H1 (cell line): ENCODE results near the gene SLC19A1. TPM values are rescaled to one million over a fixed set of nuclear protein-coding genes. Genes with fewer than 3 reads are reported as not detected.

Source experiments
- CEBPB ChIP-seq: IDR thresholded peaks from 2 replicates; pipeline ENCODE4 v1.6.1; 2012; ENCODE audit warnings: low read depth, low read length
- SIN3A ChIP-seq, 2 experiments: IDR thresholded peaks in 1 of 2; conservative IDR thresholded peaks in 1 of 2; 2 replicates each; pipeline ENCODE4 v1.6.1; 2011 to 2012; ENCODE audit warnings: low read length in 2 of 2, improper control_type of control experiment in 1 of 2, low read depth in 1 of 2, mild to moderate bottlenecking in 1 of 2
- TCF12 ChIP-seq: IDR thresholded peaks from 2 replicates; pipeline ENCODE4 v1.6.1; 2011; ENCODE audit warnings: low read depth, mild to moderate bottlenecking, low read length
- polyA plus RNA-seq, 7 experiments: library from polyadenylated mRNA; depleted of rRNA in 3 of 7; stranded (reverse) in 5 of 7; unstranded in 2 of 7; fragments of >200 nt in 5 of 7; fragments of 200-250 nt in 2 of 7; gene quantifications; 1 replicate in 5 of 7; 2 replicates in 1 of 7; 4 replicates in 1 of 7; pipeline versions ENCODE4 v1.2.1 to v1.2.3, GENCODE V29; 2011 to 2013; ENCODE audit warnings: missing spikeins in 2 of 7, mixed read lengths in 2 of 7
- total RNA-seq: library from RNA; stranded (reverse); fragmentation: NEBNext Ultra II Directional; extraction: Animal tissue kit (Norgen Biotek cat#: 25700); gene quantifications from 2 replicates; pipeline ENCODE4 v1.2.1, GENCODE V29; 2021
- TF ChIP-seq, protein P1 (sequence below), 3 experiments: IDR thresholded peaks; 1 replicate in 2 of 3; 2 replicates in 1 of 3; pipeline versions ENCODE4 v1.5.1 to v1.6.1; 2011; ENCODE audit warnings: low read length in 3 of 3, mild to moderate bottlenecking in 3 of 3, inconsistent platforms in 2 of 3, low read depth in 1 of 3, moderate library complexity in 1 of 3; ENCODE audit not compliant: insufficient read depth in 1 of 3; ENCODE audit errors: control extremely low read depth in 1 of 3

Gene SLC19A1
- total and polyA plus RNA-seq, 2 of the 8 experiments (the other 6 are each of a cell fraction or from before 2014, with no cell fraction given): 31.6 to 43.8 TPM

GRCh38 chr21:45532826-45533360 lies 9.3 kb downstream of the SLC19A1 start (continued):
- TF ChIP-seq, protein P1, sequence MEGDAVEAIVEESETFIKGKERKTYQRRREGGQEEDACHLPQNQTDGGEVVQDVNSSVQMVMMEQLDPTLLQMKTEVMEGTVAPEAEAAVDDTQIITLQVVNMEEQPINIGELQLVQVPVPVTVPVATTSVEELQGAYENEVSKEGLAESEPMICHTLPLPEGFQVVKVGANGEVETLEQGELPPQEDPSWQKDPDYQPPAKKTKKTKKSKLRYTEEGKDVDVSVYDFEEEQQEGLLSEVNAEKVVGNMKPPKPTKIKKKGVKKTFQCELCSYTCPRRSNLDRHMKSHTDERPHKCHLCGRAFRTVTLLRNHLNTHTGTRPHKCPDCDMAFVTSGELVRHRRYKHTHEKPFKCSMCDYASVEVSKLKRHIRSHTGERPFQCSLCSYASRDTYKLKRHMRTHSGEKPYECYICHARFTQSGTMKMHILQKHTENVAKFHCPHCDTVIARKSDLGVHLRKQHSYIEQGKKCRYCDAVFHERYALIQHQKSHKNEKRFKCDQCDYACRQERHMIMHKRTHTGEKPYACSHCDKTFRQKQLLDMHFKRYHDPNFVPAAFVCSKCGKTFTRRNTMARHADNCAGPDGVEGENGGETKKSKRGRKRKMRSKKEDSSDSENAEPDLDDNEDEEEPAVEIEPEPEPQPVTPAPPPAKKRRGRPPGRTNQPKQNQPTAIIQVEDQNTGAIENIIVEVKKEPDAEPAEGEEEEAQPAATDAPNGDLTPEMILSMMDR (IDR thresholded peaks at IDR 0.05; ENCODE audit: control extremely low read depth in 1 of 3, insufficient read depth in 1 of 3, low read depth in 1 of 3, low read length in 3 of 3): no peak
- TF ChIP-seq SIN3A (conservative IDR thresholded peaks at IDR 0.05 in 1 of 2, IDR thresholded peaks at IDR 0.05 in 1 of 2; ENCODE audit: low read depth in 1 of 2, low read length in 2 of 2) (no peak), CEBPB (no peak), TCF12 (no peak)
- TF ChIP-seq, all 59 proteins: peak for 0
